Measurements from ENCODE around the gene GRAMD4. TPM values are rescaled to one million over a fixed set of nuclear protein-coding genes. Genes with fewer than 3 reads are reported as not detected.

Gene GRAMD4
- total RNA-seq, 4 donors from 2014 or later: 146 to 981 (median 258) TPM

DNA sequence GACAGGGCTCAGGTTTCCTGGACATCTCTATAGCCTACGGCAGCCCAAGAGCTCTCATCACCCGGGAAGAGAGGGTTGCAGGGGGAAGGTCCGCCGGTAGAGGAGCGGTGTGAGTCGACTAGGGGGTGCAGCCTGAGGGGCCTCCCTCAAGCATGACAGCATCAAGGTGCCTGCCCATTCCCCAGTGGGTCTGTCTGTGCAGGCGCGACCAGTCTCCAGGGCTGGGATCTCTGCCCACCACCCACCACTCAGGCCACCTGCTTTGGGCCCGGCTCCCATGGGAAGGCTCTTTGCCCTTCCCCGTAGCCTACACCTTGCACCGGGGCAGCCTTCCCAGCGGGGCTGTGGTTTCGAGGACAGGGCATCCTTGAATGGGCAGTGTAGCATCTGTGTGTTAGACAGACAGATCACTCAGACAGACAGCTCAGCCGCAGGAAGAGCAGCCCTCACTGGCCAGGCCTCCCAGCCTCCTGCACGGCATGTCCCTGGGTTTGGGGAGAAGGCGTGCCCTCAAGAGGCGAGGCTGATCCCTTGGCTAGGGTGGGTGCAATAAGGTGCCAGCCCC, 88.7 kb downstream of the GRAMD4 start:
- Histone ChIP-seq H3K27me3 (no peaks in the 10 kb centered on the region), H3K9me3 (no peaks in the 10 kb centered on the region), H3K4me3 (no peak overlapping the region), H3K4me1 (no peaks in the 10 kb centered on the region), H3K36me3 (peaks cover 0 to 50% (median 22%) of the 10 kb centered on the region in 4 donors), H3K27ac (no peak overlapping the region)
- TF ChIP-seq EP300 (IDR thresholded peaks at IDR 0.05; ENCODE audit: low read depth) (no peak), POLR2AphosphoS5 (IDR thresholded peaks at IDR 0.05) (no peak), POLR2A (IDR thresholded peaks at IDR 0.05) (no peak)
- TF ChIP-seq, protein P1, sequence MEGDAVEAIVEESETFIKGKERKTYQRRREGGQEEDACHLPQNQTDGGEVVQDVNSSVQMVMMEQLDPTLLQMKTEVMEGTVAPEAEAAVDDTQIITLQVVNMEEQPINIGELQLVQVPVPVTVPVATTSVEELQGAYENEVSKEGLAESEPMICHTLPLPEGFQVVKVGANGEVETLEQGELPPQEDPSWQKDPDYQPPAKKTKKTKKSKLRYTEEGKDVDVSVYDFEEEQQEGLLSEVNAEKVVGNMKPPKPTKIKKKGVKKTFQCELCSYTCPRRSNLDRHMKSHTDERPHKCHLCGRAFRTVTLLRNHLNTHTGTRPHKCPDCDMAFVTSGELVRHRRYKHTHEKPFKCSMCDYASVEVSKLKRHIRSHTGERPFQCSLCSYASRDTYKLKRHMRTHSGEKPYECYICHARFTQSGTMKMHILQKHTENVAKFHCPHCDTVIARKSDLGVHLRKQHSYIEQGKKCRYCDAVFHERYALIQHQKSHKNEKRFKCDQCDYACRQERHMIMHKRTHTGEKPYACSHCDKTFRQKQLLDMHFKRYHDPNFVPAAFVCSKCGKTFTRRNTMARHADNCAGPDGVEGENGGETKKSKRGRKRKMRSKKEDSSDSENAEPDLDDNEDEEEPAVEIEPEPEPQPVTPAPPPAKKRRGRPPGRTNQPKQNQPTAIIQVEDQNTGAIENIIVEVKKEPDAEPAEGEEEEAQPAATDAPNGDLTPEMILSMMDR (IDR thresholded peaks at IDR 0.05): no peak
- in situ Hi-C loops (cut with MboI; ENCODE audit: low pct_ligation_motif_present in 1 of 4, low pct_unique_long_range_greater_than_20kb in 1 of 4, low sequenced_read_pairs in 3 of 4) (loop anchor here in 1 of 4 donors (25.0 kb wide), 1 partner anchor 147 kb away; no protein-coding TSS in a partner anchor), intact Hi-C loops (cut with DNase I; ENCODE audit: low total_unique reads) (no loop called here)
- WGBS, 2 donors (ENCODE audit: low coverage in 1 of 2): 95% methylated on average over 15 of the region's 17 CpGs; no CpG with 5 or more reads in 1 of the 2 donors
- DNase-seq: no peak

DNA sequence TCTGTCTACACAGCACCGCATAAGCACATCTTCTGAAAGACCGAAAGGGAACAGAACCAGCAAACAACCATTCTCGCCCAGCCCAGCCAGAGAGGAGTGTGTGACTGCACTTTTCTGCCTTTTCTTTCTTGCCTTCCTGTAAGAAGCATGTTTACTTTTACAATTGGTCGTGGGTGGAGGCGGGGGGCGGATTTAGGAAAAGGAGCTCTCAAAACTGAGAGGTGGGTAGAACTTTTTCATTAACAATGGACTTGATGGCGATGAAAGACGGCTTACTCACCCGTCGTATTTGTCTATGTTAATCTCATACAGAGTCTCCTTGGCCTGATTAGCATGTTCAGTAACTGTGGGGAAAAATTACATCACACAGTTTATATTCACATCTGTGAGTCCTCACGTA, 90.6 kb downstream of the GRAMD4 start:
- H3K36me3 ChIP-seq: peaks cover 0 to 50% (median 24%) of the 10 kb centered on the region in 4 donors
- intact Hi-C loops (cut with DNase I; ENCODE audit: low total_unique reads) (no loop called here), in situ Hi-C loops (cut with MboI; ENCODE audit: low pct_ligation_motif_present in 1 of 4, low pct_unique_long_range_greater_than_20kb in 1 of 4, low sequenced_read_pairs in 3 of 4) (loop anchor here in 1 of 4 donors (25.0 kb wide), 1 partner anchor 149 kb away; no protein-coding TSS in a partner anchor)
- no peak overlapping the region for H3K27ac ChIP-seq
- no peaks in the 10 kb centered on the region for H3K27me3 ChIP-seq
- DNase-seq: no peak
- no peak overlapping the region for H3K4me3 ChIP-seq
- peaks cover 0 to 9% (median 0%) of the 10 kb centered on the region in 4 donors for H3K4me1 ChIP-seq
- no peaks in the 10 kb centered on the region for H3K9me3 ChIP-seq
- 82 to 92% methylated on average over 11 of the region's 11 CpGs for WGBS, 2 donors (ENCODE audit: low coverage in 1 of 2)
- TF ChIP-seq, protein P1 (IDR thresholded peaks at IDR 0.05): no peak
- TF ChIP-seq POLR2AphosphoS5 (IDR thresholded peaks at IDR 0.05) (no peak), EP300 (IDR thresholded peaks at IDR 0.05; ENCODE audit: low read depth) (no peak), POLR2A (IDR thresholded peaks at IDR 0.05) (no peak)

DNA sequence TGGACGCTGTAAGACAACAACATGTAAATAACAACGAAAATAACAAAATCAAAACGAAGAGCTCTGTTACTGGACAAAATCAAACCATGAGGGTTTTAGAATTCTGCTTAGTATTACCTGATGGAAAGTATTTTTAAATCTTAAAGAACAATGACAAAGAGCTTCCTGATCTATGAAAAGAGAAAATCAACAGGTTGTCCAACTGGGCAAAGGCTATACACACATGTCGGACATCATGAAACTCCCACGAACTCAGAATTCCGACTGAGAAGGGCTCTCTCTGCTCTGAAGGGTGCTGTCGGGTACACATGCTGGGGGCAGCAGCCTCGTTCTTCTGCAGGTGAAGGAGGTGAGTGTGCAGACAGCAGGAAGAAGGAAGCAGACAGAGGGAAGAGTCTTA, 92.1 kb downstream of the GRAMD4 start:
- in situ Hi-C loops (cut with MboI; ENCODE audit: low pct_ligation_motif_present in 1 of 4, low pct_unique_long_range_greater_than_20kb in 1 of 4, low sequenced_read_pairs in 3 of 4): loop anchor here in 1 of 4 donors (25.0 kb wide), 1 partner anchor 150 kb away; no protein-coding TSS in a partner anchor
- H3K4me1 ChIP-seq: peaks cover 0 to 9% (median 0%) of the 10 kb centered on the region in 4 donors
- H3K4me3 ChIP-seq: no peak overlapping the region
- peaks cover 0 to 52% (median 23%) of the 10 kb centered on the region in 4 donors for H3K36me3 ChIP-seq
- no peak overlapping the region for H3K27ac ChIP-seq
- H3K27me3 ChIP-seq: no peaks in the 10 kb centered on the region
- no peaks in the 10 kb centered on the region for H3K9me3 ChIP-seq
- no peak for TF ChIP-seq EP300 (IDR thresholded peaks at IDR 0.05; ENCODE audit: low read depth)
- no peak for TF ChIP-seq POLR2A (IDR thresholded peaks at IDR 0.05)
- no peak for TF ChIP-seq POLR2AphosphoS5 (IDR thresholded peaks at IDR 0.05)
- TF ChIP-seq, protein P1 (IDR thresholded peaks at IDR 0.05): no peak
- DNase-seq: no peak
- WGBS, 2 donors (ENCODE audit: low coverage in 1 of 2): 90 to 92% methylated on average over 8 of the region's 8 CpGs
- intact Hi-C loops (cut with DNase I; ENCODE audit: low total_unique reads): no loop called here

DNA sequence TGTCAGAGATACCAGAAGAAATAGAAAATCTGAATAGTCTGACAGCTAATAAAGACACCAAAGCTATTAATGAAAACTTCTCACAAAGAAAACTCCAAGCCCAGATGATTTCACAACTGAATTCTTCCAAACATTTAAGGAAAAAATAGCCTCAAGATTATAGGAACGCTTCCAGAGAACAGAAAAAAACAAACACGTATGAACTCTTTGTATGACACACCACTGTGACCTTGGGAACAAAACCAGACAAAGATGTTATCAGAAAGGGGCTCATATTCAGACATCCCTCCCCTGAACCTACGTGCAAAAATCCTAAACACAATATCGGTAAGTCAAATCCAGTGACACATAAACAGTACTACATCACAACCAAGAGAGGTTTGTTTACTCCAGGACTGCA, 94.4 kb downstream of the GRAMD4 start:
- WGBS, 2 donors (ENCODE audit: low coverage in 1 of 2): 61 to 74% methylated on average over 4 of the region's 4 CpGs

More for the DNA sequence above, 94.4 kb downstream of the GRAMD4 start:
- DNase-seq: no peak
- Histone ChIP-seq H3K27me3 (no peaks in the 10 kb centered on the region), H3K9me3 (no peaks in the 10 kb centered on the region), H3K4me3 (no peak overlapping the region), H3K36me3 (peaks cover 0 to 55% (median 24%) of the 10 kb centered on the region in 4 donors), H3K4me1 (peaks cover 0 to 9% (median 0%) of the 10 kb centered on the region in 4 donors), H3K27ac (peak overlapping the region in 1 of 4 donors; percentile 23)
- in situ Hi-C loops (cut with MboI; ENCODE audit: low pct_ligation_motif_present in 1 of 4, low pct_unique_long_range_greater_than_20kb in 1 of 4, low sequenced_read_pairs in 3 of 4) (loop anchor here in 1 of 4 donors (25.0 kb wide), 1 partner anchor 152 kb away; no protein-coding TSS in a partner anchor), intact Hi-C loops (cut with DNase I; ENCODE audit: low total_unique reads) (no loop called here)
- TF ChIP-seq POLR2AphosphoS5 (IDR thresholded peaks at IDR 0.05): no peak
- no peak for TF ChIP-seq POLR2A (IDR thresholded peaks at IDR 0.05)
- TF ChIP-seq EP300 (IDR thresholded peaks at IDR 0.05; ENCODE audit: low read depth): no peak
- TF ChIP-seq, protein P1 (IDR thresholded peaks at IDR 0.05): no peak

Measured in transverse colon (tissue), 4 donors.